ENCODE results near the gene PSMA3. TPM values are rescaled to one million over a fixed set of nuclear protein-coding genes. Genes with fewer than 3 reads are reported as not detected.

The PSMA3 gene
- total and polyA plus RNA-seq, 9 of the 15 experiments (the other 6 are each of a cell fraction or from before 2014, with no cell fraction given) = 129 to 786 (median 319) TPM

GRCh38 chr14:58291646-58292045 lies 47.0 kb downstream of the PSMA3 start:
- Histone ChIP-seq H3K9me1 (ENCODE audit: control insufficient read depth, insufficient read depth, low read length) (no peaks in the 10 kb centered on the region), H3K9me3 (replicated peaks; ENCODE audit: control insufficient read depth, insufficient read depth, low read depth, low read length) (no peaks in the 10 kb centered on the region), H3K79me2 (ENCODE audit: control insufficient read depth, insufficient read depth, low read length) (peaks cover 91% of the 10 kb centered on the region), H3K4me1 (replicated peaks in 1 of 2; ENCODE audit: control insufficient read depth in 2 of 2, insufficient read depth in 2 of 2, low read length in 2 of 2) (no peaks in the 10 kb centered on the region; a peak in 2 of 5 replicates), H3K4me3 (no peak overlapping the region), H3K9ac (ENCODE audit: insufficient read depth in 1 of 2, low read depth in 2 of 2, low read length in 2 of 2) (no peak overlapping the region; a peak in 1 of 4 replicates), H3K4me2 (ENCODE audit: insufficient read depth, low read length) (no peak overlapping the region), H3K36me3 (ENCODE audit: control insufficient read depth, insufficient read depth, low read length) (peaks cover 86% of the 10 kb centered on the region), H4K20me1 (replicated peaks; ENCODE audit: control insufficient read depth, insufficient read depth, low read length) (no peaks in the 10 kb centered on the region), H3K27me3 (ENCODE audit: control insufficient read depth in 2 of 2, insufficient read depth in 2 of 2, low read length in 2 of 2) (no peaks in the 10 kb centered on the region), H3K27ac (ENCODE audit: extremely low read depth, low read depth, low read length) (no peak overlapping the region), H2AFZ (ENCODE audit: low read depth, low read length) (no peak overlapping the region)
- BruUV-seq (replicated peaks) = no TSS peak
- in situ Hi-C loops (cut with MboI) = no loop called here
- FAIRE-seq = no peak
- POLR2A ChIA-PET = interaction anchor here (0.6 kb wide), 1 partner anchor 23 kb away, joined by 3 read pairs; no protein-coding TSS in a partner anchor
- CTCF ChIA-PET (ENCODE audit: low intra/inter-chr PET ratio) = no interaction called here
- WGBS (ENCODE audit: insufficient coverage, low coverage, missing lambda C conversion rate) = 56% methylated on average over 5 of the region's 5 CpGs
- intact Hi-C loops (cut with micrococcal nuclease) = no loop called here
- no peak for ATAC-seq
- no peak for DNase-seq (ENCODE audit: extremely low read depth in 1 of 4, low spot score in 3 of 4)
- TF ChIP-seq FOXK1 (CRISPR knock-in tag; IDR thresholded peaks at IDR 0.05; ENCODE audit: borderline replicate concordance) (no peak), CREB5 (CRISPR knock-in tag; IDR thresholded peaks at IDR 0.05) (no peak), SREBF2 (CRISPR knock-in tag; IDR thresholded peaks at IDR 0.05) (no peak), FOXO4 (CRISPR knock-in tag; IDR thresholded peaks at IDR 0.05) (no peak), REST (IDR thresholded peaks at IDR 0.05; ENCODE audit: borderline replicate concordance) (no peak), REST (CRISPR knock-in tag; IDR thresholded peaks at IDR 0.05; ENCODE audit: low read depth) (no peak), KHSRP (IDR thresholded peaks at IDR 0.05) (no peak), FOXA3 (CRISPR knock-in tag; conservative IDR thresholded peaks at IDR 0.05 in 1 of 2, IDR thresholded peaks at IDR 0.05 in 1 of 2) (no peak), POLR2A (conservative IDR thresholded peaks at IDR 0.05) (no peak), ZBTB26 (CRISPR knock-in tag; IDR thresholded peaks at IDR 0.05) (no peak), HDAC3 (IDR thresholded peaks at IDR 0.05; ENCODE audit: borderline replicate concordance, partially characterized antibody) (no peak), TSC22D4 (tag; IDR thresholded peaks at IDR 0.05) (no peak)

Measured in K562 (cell line).